WTC11 (cell line): ENCODE data around the gene GCHFR. TPM values are rescaled to one million over a fixed set of nuclear protein-coding genes. Genes with fewer than 3 reads are reported as not detected.

Experiments used
- ATAC-seq: fragments of 200-7000 bp; cut with Tn5 transposase; 2 replicates; pipeline ENCODE4 v1.10.0; 2021; ENCODE audit warnings: mild to moderate bottlenecking, moderate library complexity
- CTCF ChIA-PET: fragments of 300-600 bp; sonication (Branson Sonifier 250); formaldehyde crosslinking; loops from one replicate; lab custom pipeline; 2021; ENCODE audit warnings: antibody characterized with exemption; lab: Charles Lee
- POLR2A ChIA-PET: fragments of 350-600 bp; sonication (Branson Sonifier 250); formaldehyde crosslinking; loops from one replicate; lab custom pipeline; 2021; ENCODE audit warnings: antibody characterized with exemption; lab: Charles Lee
- DNase-seq: peaks from one replicate; pipeline ENCODE4 v3.0.0; 2021; ENCODE audit warnings: low spot score
- H3K27ac Mint-ChIP-seq: 2 replicates; pipeline ENCODE4 v1.8.0; 2021; ENCODE audit warnings: mixed read lengths
- H3K27me3 Mint-ChIP-seq: 2 replicates; pipeline ENCODE4 v1.8.0; 2021; ENCODE audit warnings: low read depth, mild to moderate bottlenecking, moderate library complexity, mixed read lengths
- H3K36me3 Mint-ChIP-seq: 2 replicates; pipeline ENCODE4 v1.8.0; 2021; ENCODE audit warnings: mixed read lengths
- H3K4me1 Mint-ChIP-seq: 2 replicates; pipeline ENCODE4 v1.8.0; 2022; ENCODE audit warnings: mixed read lengths
- H3K4me3 Mint-ChIP-seq: 2 replicates; pipeline ENCODE4 v1.8.0; 2021; ENCODE audit warnings: mild to moderate bottlenecking, moderate library complexity, mixed read lengths
- H3K9me3 Mint-ChIP-seq: 2 replicates; pipeline ENCODE4 v1.8.0; 2021; ENCODE audit warnings: mixed read lengths
- CREB1 ChIP-seq: sonication (generic); formaldehyde crosslinking; IDR thresholded peaks from 2 replicates; pipeline ENCODE4 v1.8.0; 2023; ENCODE audit warnings: mild to moderate bottlenecking, missing genetic modification reagents
- CREM ChIP-seq: sonication (generic); formaldehyde crosslinking; IDR thresholded peaks from 2 replicates; pipeline ENCODE4 v1.8.1; 2022; ENCODE audit warnings: mild to moderate bottlenecking, missing genetic modification reagents, moderate library complexity
- EMX1 ChIP-seq: fragments of 250-450 bp; sonication (Bioruptor Pico); IDR thresholded peaks from 2 replicates; pipeline ENCODE4 v1.8.0; 2021; ENCODE audit warnings: mild to moderate bottlenecking
- GABPB1 ChIP-seq: sonication (generic); formaldehyde crosslinking; IDR thresholded peaks from 2 replicates; pipeline ENCODE4 v1.8.1; 2023; ENCODE audit warnings: mild to moderate bottlenecking, missing genetic modification reagents
- GRHL2 ChIP-seq: fragments of 250-450 bp; sonication (Bioruptor Pico); IDR thresholded peaks from 2 replicates; pipeline ENCODE4 v1.8.0; 2022; ENCODE audit warnings: mild to moderate bottlenecking, moderate library complexity; ENCODE audit not compliant: insufficient replicate concordance, severe bottlenecking
- MYBL2 ChIP-seq: sonication (generic); formaldehyde crosslinking; IDR thresholded peaks from 2 replicates; pipeline ENCODE4 v1.8.1; 2023; ENCODE audit warnings: mild to moderate bottlenecking, moderate library complexity, missing genetic modification reagents
- NFYB ChIP-seq: sonication (generic); formaldehyde crosslinking; conservative IDR thresholded peaks from 2 replicates; pipeline ENCODE4 v1.8.0; 2022; ENCODE audit warnings: low read depth, missing genetic modification reagents
- OVOL2 ChIP-seq: fragments of 250-450 bp; sonication (Bioruptor Pico); IDR thresholded peaks from 2 replicates; pipeline ENCODE4 v1.9.0; 2021; ENCODE audit warnings: mild to moderate bottlenecking, borderline replicate concordance
- PRRX2 ChIP-seq: fragments of 250-450 bp; sonication (Bioruptor Pico); IDR thresholded peaks from 2 replicates; pipeline ENCODE4 v1.8.0; 2021; ENCODE audit warnings: mild to moderate bottlenecking
- TCF7 ChIP-seq: sonication (generic); formaldehyde crosslinking; IDR thresholded peaks from 2 replicates; pipeline ENCODE4 v1.8.0; 2022; ENCODE audit warnings: mild to moderate bottlenecking, low read depth, missing genetic modification reagents, moderate library complexity
- ZNF232 ChIP-seq: sonication (generic); formaldehyde crosslinking; IDR thresholded peaks from 2 replicates; pipeline ENCODE4 v1.8.0; 2022; ENCODE audit warnings: mild to moderate bottlenecking, missing genetic modification reagents
- ZNF263 ChIP-seq: sonication (generic); formaldehyde crosslinking; IDR thresholded peaks from 2 replicates; pipeline ENCODE4 v1.8.1; 2022; ENCODE audit warnings: low read depth, mild to moderate bottlenecking, moderate library complexity, missing genetic modification reagents
- total RNA-seq: library from RNA; stranded (reverse); gene quantifications from 3 replicates; pipeline ENCODE4 v1.2.3, GENCODE V29; 2021
- TF ChIP-seq, protein P1 (sequence below): sonication (generic); formaldehyde crosslinking; IDR thresholded peaks from 2 replicates; pipeline ENCODE4 v1.8.0; 2022; ENCODE audit warnings: mild to moderate bottlenecking, missing genetic modification reagents
- TF ChIP-seq, protein P2 (sequence below): sonication (generic); formaldehyde crosslinking; IDR thresholded peaks from 2 replicates; pipeline ENCODE4 v1.8.0; 2022; ENCODE audit warnings: mild to moderate bottlenecking, missing genetic modification reagents
- TF ChIP-seq, protein P3 (sequence below): fragments of 250-450 bp; sonication (Bioruptor Pico); IDR thresholded peaks from 2 replicates; pipeline ENCODE4 v2.1.2; 2022; ENCODE audit warnings: mild to moderate bottlenecking, moderate library complexity
- TF ChIP-seq, protein P4 (sequence below): fragments of 250-450 bp; sonication (Bioruptor Pico); IDR thresholded peaks from 2 replicates; pipeline ENCODE4 v1.8.0; 2021; ENCODE audit warnings: mild to moderate bottlenecking
- TF ChIP-seq, protein P5 (sequence below): fragments of 250-450 bp; sonication (Bioruptor Pico); IDR thresholded peaks from 2 replicates; pipeline ENCODE4 v1.9.0; 2021; ENCODE audit warnings: moderate library complexity, mild to moderate bottlenecking, inconsistent platforms, borderline replicate concordance
- TF ChIP-seq, protein P6 (sequence below): fragments of 250-450 bp; sonication (Bioruptor Pico); IDR thresholded peaks from 2 replicates; pipeline ENCODE4 v1.9.0; 2021; ENCODE audit warnings: mild to moderate bottlenecking, borderline replicate concordance

Gene GCHFR
- total RNA-seq, 1 experiment from 2014 or later = 42.3 TPM

DNA sequence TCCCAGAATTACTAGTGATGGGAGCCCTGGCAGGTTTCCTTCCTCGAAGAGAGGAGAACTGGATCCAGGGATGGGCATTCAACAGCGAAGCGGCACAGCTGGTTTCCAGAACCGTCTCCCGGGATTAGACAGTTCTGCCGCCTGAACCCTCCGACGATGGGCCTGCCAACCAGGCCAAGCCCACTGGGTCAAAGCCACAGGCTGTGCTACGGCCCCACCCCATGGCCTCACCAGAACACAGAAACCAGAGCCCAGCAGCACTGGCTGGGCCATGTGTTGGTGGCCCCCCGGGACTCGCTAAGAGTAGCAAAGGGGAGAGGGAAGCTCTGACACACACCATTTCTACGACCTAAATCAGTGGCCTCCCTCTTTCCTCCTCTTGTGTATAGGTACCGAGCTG is 8.1 kb downstream of the GCHFR start:
- no peak for DNase-seq
- TF ChIP-seq CREM (no peak), EMX1 (CRISPR knock-in tag) (no peak), ZNF263 (CRISPR knock-in tag) (no peak), PRRX2 (CRISPR knock-in tag) (no peak), NFYB (no peak), OVOL2 (CRISPR knock-in tag) (no peak), CREB1 (CRISPR knock-in tag) (no peak), GABPB1 (CRISPR knock-in tag) (no peak), TCF7 (no peak)
- TF ChIP-seq, protein P1, sequence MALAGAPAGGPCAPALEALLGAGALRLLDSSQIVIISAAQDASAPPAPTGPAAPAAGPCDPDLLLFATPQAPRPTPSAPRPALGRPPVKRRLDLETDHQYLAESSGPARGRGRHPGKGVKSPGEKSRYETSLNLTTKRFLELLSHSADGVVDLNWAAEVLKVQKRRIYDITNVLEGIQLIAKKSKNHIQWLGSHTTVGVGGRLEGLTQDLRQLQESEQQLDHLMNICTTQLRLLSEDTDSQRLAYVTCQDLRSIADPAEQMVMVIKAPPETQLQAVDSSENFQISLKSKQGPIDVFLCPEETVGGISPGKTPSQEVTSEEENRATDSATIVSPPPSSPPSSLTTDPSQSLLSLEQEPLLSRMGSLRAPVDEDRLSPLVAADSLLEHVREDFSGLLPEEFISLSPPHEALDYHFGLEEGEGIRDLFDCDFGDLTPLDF (CRISPR knock-in tag) = no peak
- TF ChIP-seq, protein P2, sequence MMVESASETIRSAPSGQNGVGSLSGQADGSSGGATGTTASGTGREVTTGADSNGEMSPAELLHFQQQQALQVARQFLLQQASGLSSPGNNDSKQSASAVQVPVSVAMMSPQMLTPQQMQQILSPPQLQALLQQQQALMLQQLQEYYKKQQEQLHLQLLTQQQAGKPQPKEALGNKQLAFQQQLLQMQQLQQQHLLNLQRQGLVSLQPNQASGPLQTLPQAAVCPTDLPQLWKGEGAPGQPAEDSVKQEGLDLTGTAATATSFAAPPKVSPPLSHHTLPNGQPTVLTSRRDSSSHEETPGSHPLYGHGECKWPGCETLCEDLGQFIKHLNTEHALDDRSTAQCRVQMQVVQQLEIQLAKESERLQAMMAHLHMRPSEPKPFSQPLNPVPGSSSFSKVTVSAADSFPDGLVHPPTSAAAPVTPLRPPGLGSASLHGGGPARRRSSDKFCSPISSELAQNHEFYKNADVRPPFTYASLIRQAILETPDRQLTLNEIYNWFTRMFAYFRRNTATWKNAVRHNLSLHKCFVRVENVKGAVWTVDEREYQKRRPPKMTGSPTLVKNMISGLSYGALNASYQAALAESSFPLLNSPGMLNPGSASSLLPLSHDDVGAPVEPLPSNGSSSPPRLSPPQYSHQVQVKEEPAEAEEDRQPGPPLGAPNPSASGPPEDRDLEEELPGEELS (CRISPR knock-in tag) = no peak
- TF ChIP-seq, protein P3, sequence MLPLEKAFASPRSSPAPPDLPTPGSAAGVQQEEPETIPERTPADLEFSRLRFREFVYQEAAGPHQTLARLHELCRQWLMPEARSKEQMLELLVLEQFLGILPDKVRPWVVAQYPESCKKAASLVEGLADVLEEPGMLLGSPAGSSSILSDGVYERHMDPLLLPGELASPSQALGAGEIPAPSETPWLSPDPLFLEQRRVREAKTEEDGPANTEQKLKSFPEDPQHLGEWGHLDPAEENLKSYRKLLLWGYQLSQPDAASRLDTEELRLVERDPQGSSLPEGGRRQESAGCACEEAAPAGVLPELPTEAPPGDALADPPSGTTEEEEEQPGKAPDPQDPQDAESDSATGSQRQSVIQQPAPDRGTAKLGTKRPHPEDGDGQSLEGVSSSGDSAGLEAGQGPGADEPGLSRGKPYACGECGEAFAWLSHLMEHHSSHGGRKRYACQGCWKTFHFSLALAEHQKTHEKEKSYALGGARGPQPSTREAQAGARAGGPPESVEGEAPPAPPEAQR (CRISPR knock-in tag) = no peak
- Mint-ChIP-seq H3K27ac (no peak overlapping the region), H3K4me1 (peaks cover 5% of the 10 kb centered on the region), H3K36me3 (peaks cover 16% of the 10 kb centered on the region), H3K27me3 (no peaks in the 10 kb centered on the region), H3K4me3 (no peak overlapping the region), H3K9me3 (no peaks in the 10 kb centered on the region)
- POLR2A ChIA-PET = interaction anchor here (1.2 kb wide), 1 partner anchor 77 kb away, joined by 4 read pairs; the partner anchor contains the start of gene RAD51
- CTCF ChIA-PET = interaction anchor here (1.1 to 1.6 kb wide), 2 partner anchors 10 to 102 kb away, joined by 3 to 4 read pairs; partner anchors contain the start of gene RHOV
- no peak for ATAC-seq

DNA sequence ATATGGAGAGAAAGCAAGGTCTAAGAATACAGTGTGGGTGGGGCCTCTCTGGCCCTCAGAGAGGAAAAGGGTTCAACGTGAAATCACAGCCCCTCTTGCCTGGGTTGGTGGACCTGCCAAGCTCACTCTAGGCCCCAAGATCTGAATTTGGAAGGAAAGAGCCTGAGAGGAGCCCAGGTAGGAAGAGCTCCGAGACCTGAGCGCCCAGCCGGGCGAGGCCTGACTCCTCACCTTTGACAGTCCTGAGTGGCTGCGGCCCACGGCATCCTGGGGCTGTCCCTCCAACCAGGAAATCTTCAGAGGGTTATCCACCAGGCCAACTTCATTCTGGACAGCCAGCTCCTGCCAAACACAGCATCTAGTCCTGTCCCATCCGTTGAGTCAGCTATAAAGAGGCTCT is 9.6 kb downstream of the GCHFR start:
- no peaks in the 10 kb centered on the region for H3K4me1 Mint-ChIP-seq
- ATAC-seq = no peak
- no peaks in the 10 kb centered on the region for H3K9me3 Mint-ChIP-seq
- ChIA-PET POLR2A (no interaction called here), CTCF (no interaction called here)
- no peak overlapping the region for H3K4me3 Mint-ChIP-seq
- H3K27ac Mint-ChIP-seq = no peak overlapping the region
- peaks cover 21% of the 10 kb centered on the region for H3K36me3 Mint-ChIP-seq
- no peak for DNase-seq
- no peak for TF ChIP-seq MYBL2 (CRISPR knock-in tag)
- TF ChIP-seq, protein P4, sequence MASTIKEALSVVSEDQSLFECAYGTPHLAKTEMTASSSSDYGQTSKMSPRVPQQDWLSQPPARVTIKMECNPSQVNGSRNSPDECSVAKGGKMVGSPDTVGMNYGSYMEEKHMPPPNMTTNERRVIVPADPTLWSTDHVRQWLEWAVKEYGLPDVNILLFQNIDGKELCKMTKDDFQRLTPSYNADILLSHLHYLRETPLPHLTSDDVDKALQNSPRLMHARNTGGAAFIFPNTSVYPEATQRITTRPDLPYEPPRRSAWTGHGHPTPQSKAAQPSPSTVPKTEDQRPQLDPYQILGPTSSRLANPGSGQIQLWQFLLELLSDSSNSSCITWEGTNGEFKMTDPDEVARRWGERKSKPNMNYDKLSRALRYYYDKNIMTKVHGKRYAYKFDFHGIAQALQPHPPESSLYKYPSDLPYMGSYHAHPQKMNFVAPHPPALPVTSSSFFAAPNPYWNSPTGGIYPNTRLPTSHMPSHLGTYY (CRISPR knock-in tag) = no peak
- TF ChIP-seq, protein P5, sequence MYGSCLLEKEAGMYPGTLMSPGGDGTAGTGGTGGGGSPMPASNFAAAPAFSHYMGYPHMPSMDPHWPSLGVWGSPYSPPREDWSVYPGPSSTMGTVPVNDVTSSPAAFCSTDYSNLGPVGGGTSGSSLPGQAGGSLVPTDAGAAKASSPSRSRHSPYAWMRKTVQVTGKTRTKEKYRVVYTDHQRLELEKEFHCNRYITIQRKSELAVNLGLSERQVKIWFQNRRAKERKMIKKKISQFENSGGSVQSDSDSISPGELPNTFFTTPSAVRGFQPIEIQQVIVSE (CRISPR knock-in tag) = no peak
- TF ChIP-seq GRHL2 (CRISPR knock-in tag) = no peak
- TF ChIP-seq ZNF232 (CRISPR knock-in tag) = no peak
- TF ChIP-seq, protein P6, sequence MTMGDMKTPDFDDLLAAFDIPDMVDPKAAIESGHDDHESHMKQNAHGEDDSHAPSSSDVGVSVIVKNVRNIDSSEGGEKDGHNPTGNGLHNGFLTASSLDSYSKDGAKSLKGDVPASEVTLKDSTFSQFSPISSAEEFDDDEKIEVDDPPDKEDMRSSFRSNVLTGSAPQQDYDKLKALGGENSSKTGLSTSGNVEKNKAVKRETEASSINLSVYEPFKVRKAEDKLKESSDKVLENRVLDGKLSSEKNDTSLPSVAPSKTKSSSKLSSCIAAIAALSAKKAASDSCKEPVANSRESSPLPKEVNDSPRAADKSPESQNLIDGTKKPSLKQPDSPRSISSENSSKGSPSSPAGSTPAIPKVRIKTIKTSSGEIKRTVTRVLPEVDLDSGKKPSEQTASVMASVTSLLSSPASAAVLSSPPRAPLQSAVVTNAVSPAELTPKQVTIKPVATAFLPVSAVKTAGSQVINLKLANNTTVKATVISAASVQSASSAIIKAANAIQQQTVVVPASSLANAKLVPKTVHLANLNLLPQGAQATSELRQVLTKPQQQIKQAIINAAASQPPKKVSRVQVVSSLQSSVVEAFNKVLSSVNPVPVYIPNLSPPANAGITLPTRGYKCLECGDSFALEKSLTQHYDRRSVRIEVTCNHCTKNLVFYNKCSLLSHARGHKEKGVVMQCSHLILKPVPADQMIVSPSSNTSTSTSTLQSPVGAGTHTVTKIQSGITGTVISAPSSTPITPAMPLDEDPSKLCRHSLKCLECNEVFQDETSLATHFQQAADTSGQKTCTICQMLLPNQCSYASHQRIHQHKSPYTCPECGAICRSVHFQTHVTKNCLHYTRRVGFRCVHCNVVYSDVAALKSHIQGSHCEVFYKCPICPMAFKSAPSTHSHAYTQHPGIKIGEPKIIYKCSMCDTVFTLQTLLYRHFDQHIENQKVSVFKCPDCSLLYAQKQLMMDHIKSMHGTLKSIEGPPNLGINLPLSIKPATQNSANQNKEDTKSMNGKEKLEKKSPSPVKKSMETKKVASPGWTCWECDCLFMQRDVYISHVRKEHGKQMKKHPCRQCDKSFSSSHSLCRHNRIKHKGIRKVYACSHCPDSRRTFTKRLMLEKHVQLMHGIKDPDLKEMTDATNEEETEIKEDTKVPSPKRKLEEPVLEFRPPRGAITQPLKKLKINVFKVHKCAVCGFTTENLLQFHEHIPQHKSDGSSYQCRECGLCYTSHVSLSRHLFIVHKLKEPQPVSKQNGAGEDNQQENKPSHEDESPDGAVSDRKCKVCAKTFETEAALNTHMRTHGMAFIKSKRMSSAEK (CRISPR knock-in tag) = no peak
- TF ChIP-seq, all 79 proteins: peak for 0
- no peaks in the 10 kb centered on the region for H3K27me3 Mint-ChIP-seq
